Activated gamma-delta T cell (primary cell): Measurements from ENCODE around the gene TGFA.

Experiments
- DNase-seq: peaks from one replicate; lab custom pipeline; 2025; lab: John Stamatoyannopoulos, UW

TGFA gene

DNA sequence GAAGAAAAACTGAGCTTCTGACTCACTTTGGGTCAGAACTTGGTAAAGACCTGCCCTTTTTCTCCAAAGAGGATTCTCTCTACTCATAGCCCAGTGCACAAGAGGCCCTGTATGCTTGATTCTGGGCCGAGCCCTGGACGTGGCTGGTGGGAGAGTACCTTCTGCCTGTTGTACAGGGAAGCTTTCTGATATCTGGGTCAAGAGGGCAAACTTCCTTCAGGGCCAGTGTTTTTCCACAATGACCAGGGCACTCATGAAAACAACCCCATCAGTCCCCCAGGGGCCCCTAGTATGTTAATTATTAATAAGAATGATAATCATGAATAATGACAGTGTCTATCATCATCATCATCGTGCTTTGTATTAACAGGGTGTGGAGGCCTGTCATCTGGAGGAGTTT lies 90.0 kb downstream of the TGFA start:
- no peak for DNase-seq

DNA sequence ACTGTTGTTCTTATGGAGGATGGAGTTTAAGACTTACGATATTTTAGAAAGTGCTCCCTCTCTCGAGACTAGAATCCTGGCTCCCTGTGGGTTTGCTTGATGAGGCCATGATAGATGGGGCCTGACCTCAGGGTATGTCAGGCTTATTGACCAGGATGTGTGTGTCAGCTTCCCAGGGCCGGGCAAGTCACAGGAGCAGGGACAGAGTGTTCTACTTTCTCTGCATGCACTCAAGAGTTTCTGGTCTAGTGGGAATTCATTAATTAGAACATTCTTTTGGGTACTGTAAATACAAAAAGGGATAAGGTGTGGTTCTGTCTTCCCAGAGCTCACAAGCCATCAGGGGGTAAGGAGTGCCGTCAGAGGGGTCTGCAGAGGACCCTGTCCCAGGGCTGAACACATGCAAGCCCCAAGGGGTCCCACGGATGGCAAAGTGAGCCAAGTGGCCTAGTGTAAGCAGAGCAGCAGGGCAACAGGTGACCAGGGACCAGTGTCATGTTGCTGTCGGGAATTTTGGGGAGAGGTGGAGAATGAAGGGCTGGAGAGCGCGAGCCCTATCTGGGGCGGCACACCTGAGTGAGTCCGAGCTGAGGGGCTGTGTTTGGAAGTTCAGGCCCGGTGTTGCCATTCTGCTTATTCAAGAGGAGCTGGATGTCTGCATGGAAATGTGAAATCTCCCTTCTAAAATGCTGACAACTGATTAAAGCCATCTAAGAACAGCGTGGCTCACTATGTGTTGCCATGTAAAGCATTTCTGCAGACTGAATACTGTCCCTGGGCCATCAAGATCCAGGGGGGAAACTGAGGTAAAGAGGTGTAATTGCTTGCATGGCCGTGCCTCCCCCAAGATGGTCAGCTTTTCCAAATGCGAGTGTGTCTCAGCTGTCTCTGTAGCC lies 91.4 kb downstream of the TGFA start:
- no peak for DNase-seq

DNA sequence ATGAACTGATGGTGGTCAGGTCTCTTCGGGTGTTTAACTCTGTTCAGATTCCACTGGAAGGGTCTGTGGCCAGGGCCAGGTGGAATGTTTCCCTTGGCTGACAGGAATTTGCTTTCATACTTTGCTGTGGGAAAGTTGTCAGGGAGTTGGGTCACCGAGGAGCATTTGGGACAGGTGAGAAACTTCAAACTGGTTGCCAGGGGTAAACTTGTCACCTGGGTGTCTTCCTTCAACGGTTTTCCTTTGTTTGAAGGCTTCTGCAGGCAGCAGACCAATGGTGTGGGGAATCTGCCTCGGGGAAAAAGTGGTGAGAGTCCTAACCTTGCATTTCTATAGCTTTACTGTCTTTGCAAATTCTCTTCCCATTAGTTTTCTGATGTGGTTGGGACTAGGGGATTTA lies 92.2 kb downstream of the TGFA start:
- DNase-seq, result no peak

DNA sequence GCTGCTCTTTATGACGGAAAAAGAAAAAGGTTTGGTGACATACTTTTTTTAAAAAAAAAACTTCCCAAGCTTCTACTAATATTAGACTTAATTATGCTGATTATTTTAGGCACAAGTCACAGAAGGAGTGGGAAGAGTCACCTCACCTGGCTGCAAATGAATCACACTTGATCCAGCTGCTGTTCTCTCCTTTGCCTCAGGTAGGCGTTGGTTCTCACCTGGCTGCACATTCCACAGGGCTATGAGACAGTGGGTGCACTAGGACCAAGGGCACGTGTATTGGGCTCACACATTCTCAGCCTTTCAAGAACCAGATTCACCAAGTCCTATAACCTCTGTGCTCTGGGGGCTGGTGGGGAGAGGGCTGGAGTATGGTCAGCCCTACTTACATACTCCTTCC lies 93.3 kb downstream of the TGFA start:
- no peak for DNase-seq

DNA sequence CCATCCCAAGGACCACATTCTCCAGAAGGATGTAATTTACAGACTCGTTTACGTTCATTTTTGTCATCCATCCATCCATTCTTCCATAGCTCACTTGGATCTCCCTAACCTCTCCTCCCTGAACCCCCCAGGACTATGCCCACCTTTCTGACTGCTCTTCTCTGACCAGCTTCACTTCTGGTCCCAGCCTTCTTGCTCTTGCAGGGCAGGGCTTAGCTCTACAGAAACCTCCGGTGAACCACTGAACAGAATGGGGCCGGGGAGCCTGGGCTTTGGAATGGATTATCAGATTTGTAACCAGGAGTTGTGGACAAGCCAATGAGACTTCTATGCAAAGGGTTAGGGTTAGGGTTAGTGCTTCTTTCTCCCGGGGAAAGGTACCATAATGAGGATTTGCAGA lies 95.0 kb downstream of the TGFA start:
- DNase-seq, result no peak

DNA sequence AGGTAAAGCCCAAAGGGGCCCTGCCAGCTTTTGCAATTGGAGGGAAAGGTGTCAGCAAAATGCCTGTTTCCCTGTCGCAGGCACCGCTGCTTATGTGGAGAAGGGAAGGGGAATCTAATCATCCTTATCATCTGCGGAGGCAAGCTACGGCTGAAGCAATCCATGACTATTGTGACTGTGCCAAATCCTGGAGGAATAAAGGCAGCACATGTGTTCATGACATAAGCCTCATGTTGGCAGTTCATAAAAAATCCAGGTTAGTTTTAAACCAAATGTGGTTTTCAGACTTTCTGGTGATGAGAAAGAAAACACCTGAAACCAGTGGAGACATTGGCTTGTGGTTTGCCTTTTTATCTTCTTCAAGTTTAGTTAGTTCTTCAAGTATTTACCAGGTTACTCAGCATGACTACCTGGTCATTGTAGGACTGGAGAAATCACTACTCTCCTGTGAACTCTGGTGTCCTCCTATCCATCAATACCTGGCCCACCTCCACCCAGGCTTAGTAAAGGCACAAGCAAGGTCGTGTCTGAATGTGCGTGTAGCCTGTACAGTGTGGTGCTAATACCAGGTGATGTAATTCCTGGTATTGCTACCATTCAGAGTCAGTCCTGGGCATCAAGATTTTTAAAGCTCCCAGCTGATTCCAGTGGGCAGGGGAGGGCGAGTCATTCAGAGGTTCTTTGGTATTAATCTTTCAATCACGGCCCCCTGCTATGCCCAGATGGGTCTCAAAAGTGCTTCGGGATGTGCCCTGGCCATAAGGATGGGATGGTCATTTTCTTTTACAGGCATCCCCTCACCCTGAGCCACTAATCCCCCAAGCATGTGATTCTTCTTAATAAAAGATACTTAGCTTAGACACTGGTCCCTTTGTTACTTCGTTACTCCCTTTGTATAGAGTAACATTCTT lies 96.8 kb downstream of the TGFA start:
- DNase-seq, result no peak

DNA sequence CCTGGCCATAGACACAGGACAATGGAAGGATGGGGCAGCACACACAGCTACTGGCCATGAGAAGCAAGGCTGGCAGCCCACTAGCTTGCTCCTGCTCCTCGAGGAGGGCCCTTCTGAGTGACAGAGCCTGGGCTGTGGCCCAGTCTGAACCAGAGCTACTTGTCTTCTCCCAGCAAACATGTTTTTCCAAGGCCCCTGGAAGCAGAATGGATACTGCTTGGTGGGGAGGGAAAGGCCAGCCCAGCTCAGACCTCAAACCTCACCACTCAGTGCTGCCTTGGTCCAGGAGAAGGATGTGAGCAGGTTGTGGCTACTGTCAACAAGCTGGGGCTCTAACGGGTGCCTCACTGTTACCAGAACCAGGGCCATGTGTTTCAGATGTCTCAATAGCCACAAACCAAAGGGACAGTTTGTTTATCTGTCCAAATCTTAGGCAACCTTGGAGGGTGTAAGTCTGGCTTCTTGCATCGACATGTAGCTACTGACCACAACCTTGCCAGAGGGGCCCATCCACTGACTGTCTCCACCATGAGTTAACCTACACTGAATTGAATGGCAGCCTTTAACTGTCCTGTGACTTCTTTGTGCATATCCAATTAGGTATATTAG lies 98.6 kb downstream of the TGFA start:
- no peak for DNase-seq

DNA sequence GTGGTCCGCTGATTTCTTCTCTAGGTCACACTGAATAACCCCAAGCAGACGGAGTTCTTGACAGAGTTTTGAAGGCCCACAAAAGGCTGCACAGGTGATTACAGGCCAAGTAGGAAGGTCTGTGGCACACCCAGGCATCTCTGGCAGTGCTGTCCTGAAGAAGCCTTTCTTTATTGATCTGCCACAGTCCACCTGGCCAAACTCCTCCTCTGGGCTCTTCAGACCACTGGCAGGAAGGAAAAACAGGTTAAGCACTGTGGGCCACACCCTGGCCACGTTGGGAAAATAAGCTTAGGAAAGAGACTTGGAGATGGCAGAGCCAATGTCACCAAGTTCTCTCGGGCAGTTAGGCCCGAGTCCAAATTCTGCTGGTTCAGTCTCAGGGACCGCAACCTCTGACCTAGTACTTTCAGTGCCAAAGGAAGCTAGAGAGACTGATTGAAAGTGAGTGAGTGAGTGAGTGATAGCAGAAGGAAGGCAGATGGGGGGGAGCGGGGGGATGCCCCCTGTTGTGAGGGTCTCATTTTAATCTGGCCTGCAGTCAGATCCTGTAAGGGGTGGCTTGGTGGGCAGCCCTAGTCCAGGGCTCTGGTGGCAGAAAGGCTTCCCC lies 102.9 kb downstream of the TGFA start:
- no peak for DNase-seq

DNA sequence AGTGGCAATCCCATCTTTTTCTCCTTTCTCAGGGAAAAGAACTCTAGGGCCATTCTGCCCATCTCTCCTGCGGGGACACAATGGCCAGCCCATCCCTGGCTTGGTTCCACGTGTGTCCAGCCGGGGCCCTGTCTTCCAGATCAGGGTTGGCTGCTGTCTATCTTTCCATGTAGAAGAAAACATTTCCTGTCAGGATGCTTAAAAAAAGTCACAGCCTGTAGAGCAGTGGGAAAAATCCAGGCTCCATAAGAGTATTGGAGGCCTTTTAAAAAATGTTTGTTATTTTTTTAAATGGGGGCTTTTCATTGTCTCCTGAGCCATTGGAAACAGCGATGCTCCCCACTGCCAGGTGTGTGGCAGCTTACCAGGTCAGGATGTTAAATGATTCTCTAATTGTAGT lies 105.6 kb downstream of the TGFA start:
- no peak for DNase-seq

DNA sequence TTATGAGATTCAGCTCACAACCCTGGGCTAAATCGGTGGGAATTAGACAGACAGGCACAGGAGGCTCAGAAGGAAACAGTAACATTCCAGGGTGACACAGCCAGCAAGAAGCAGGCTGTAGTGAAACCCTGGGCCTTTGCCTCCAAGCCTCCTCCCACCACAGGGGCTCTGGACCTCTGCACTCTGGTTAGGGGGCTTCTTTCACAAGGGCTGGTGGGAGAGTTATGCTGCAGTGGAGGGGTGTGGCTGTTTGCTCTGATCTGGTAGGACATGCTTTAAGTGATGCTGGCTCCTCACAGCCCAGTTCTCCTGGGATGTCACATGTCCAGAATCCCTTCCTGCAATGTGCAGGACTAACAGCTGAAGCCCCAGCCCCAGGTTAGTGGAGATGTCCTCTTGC lies 109.9 kb downstream of the TGFA start:
- DNase-seq, result no peak

DNA sequence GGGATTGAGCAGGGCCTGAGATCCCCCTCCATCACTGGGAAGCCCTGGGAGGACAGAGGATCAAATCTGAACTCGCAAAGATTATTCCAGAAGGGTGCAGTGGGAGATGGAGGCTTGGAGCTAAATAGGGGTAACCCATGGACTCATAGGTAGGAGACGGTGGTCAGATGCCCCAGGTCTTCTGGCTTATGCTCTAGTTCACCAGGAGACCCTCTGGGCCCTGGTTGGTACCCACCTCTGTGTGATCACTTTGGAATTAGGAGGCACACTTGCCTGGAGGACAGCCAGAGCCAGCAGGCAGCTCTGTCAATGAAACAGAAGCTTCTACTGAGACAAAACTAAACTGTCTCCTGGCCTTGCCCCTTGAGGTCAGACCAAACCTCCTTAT lies 110.6 kb downstream of the TGFA start:
- no peak for DNase-seq

DNA sequence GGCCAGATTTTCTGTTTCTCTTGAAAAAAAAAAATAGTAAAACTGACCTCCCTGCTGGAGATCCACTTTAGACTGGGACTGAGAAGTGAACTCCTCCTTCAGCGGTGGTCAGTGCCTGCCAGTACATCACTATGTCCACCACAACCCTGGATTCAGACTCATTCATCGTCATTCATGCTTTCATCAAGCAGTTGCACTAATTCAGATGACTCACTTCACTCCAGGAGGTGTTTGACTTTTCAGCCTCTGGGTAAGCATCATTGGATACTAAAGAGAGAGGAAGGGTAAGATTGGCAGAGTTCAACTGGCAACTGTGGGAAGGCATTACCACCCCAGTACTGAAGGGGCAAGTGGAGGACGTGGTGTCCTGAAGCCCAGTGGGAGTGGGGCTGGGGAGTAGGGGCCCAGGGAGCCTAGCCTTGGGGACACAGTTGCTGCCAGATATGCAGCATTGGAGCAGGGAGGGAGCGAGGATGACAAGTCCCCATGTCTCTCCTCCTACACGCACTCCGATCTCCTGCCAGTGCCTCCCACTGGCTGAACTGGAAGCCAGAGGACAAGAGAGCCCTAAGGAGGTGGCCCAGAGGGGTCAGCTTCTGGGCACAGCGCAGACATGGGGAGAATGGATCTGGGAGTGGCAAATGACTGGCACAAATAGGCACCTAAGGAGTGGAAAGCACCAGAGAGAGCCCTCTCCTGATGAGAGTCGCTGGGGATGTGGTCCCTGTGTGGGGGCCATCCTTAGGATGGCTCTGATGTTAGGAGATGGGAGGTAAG lies 111.1 kb downstream of the TGFA start:
- no peak for DNase-seq

DNA sequence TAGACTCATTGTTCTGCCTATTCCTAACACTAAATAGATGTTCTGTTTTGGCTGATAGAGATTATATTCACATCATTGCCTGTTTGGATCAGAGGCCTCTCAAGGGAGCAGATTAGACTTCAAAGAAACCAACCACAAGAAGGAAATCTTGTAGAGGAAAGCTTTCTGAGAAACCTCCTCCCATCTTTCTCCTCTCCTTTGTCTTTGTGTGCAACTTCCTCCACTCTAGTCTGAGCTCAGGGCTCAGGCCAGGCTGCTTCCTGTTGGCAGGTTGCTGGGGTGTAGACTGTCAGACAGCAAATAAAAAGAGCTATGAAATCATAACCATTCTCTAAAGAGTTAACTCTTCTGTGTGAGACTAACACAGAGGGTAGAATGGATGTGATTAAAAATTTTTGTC lies 113.0 kb downstream of the TGFA start:
- no peak for DNase-seq

DNA sequence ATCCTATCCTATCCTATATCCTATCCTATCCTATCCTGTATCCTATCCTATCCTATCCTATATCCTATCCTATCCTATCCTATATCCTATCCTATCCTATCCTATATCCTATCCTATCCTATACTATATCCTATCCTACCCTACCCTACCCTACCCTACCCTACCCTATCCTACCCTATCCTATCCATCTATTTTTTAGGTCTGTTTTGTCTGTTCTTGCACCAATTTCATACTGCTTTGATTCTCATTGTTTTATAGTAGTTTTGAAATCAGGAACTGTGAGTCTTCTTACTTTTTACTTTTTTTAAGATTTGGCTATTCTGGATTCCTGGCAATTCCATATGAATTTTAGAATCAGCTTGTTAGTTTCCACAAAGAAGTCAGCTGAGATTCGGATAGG lies 118.5 kb downstream of the TGFA start:
- no peak for DNase-seq

DNA sequence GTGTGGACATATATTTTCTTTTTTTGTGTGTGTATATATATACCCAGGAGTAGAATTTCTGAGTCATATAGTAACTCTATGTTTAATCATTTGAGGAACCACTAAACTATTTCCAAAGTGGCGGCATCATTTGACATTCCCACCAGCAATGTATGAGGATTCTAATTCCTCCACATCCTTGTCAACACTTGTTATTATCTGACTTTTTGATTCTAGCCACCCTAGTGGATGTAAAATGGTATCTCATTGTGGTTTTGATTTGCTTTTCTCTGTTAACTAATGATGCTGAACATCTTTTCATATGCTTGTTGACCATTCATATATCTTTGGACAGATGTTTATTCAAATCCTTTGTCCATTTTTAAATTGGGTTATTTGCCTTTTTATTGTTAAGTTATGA lies 120.3 kb downstream of the TGFA start:
- DNase-seq, result no peak

DNA sequence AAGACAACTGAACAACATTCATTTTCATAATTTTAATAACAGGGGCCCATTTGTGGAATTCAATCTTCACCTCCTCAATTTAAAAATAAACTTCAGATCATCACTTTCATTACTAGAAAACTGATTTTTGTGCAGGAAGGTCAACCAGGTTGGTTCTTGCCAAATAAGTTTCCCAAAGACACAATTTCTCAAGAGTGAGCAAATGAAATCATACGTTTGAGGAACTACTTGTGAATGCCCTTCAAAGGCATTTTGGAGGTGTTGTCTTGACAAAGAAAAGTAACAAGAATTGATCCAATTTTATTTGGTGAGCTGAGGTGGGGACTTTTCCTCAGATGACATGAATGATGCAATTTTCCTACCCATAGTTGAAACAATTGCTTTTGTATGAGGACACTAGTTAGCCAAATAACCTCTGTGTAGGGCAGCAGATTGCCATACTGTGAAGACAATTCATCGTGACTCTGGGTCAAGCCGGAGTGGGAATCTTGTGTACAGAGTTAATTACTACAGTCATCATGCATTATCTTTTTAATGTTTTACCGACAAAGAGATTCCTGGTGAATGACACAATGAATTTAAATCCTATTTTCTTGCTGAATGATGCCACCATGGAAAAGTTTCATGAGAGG lies 121.8 kb downstream of the TGFA start:
- no peak for DNase-seq

DNA sequence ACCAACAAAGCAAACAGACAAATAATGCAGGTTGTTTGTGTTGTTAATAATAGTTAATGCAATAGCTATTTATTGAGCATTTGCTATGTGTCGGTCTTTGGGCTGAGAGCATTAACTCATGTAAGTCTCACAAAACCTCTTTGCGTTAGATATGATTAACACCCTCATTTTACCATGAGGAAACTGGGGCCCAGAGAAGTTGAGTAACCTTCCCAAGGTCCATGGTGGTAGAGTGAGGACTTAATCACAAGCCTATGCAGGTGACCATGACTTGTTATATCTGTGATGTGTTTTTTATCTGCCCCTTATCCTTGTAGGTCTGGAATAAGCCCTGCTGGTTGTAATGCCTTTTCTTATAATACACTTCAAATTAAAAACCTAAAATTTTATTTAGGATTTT lies 127.3 kb downstream of the TGFA start:
- no peak for DNase-seq

DNA sequence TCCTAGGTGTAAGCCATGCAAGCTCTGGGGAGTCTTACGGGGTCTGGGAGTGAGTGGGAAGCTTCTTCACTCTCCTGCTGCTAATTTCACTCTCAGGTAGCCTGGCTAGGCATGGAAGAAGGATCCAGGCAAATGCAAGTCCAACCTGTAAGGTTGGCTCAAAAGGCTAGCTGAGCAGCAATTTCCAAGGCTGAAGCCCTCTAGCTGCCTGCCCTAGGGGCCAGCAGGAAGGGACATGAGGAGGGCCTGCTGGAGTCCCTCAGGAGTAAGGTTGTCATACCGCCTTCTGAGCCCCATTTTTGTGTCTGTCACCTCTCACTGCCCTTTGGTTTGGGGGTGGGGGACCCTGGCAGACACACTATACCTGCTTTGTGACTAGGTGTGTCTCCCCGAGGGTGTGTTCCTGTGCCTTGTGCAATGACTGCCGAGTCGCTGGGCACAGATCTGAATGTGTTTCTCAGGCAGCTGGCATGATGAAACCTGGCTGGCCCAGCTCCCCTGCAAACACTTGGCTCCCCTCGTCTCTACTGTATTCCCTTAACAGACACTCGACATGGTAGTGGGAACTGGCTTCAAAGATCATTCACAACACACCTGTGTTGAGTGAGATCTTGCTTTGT lies 127.8 kb downstream of the TGFA start:
- DNase-seq, result no peak

DNA sequence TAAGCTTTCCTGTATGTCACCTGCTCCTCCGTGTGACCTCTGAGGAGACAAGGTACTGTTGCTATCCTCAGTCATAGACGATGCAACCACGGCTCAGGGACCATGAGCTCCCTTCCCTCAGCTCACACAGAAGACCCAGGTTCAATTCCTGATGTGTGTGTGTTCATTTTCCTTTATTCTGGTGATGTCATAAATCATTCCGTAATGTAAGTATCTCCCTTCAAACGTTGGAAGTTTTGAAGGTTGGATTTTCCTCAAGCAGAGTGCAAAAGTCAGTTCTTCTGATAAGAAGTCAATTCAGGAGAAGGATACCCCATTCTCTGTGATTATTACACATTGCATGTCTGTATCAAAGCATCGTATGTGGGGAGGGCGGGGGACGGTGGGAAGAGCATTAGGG lies 132.9 kb downstream of the TGFA start:
- DNase-seq, result no peak

DNA sequence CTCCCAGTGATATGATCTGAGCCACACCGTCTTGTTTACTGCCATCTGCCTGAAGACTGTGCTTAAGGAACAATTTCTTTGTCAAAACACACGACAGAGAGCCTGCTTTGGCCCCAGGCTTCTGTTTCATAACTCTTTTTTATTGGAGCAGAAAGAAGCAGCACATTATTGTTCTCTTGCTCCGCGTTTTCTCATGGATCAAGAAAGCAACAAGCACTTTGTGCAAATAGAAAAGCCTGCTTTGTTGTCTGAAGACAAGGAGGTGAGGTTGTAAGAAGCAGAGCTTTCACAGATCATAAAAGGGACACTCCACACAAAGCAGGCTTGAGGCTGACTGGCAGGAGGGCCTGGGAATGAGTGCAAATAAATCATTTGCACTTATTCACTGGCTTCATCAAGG lies 133.5 kb downstream of the TGFA start:
- DNase-seq, result no peak

DNA sequence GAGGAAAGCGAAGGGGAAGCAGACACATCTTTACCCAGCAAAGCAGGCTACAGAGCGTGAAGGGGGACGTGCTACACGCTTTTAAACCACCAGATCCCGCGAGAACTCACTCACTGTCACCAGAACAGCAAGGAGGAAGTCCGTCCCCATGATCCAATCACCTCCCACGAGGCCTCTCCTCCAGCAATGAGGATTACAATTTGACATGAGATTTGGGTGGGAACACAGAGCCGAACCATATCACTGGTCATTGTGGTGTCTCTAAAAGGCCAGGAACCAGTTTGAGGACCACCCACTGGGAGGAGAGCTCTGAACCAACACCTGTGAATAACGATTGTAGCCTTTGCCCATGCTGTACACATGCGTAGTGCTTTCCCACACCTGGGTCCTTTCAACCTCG lies 135.1 kb downstream of the TGFA start:
- no peak for DNase-seq
